ENCODE results near the gene GPATCH1. TPM values are rescaled to one million over a fixed set of nuclear protein-coding genes. Genes with fewer than 3 reads are reported as not detected.

The GPATCH1 gene
- total and polyA plus RNA-seq, 2 of the 4 experiments (the other 2 are of a cell fraction) = 5.1 to 7.5 TPM

DNA sequence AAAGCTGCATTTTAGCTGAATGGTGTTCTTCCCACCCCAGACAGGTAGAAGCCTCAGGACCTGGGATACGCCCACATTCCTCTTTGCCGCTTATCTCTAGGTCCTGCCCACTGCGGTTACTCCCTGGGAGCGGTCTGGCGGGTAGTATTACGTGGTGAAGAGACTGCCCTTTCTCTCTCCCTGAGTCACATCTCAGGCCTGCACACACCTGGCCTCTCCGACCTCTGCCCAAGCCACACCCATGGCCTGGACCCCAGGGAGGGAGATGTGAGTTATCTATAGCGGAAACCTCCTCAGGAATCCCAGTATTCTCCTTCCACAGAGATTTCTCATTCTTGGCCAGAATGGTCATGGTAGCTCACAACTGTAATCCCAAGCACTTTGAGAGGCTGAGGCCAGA is 33.6 kb upstream of the GPATCH1 start:
- CTCF ChIA-PET = no interaction called here

More for the DNA sequence above, 33.6 kb upstream of the GPATCH1 start:
- no peaks in the 10 kb centered on the region for H4K20me1 ChIP-seq (ENCODE audit: insufficient read depth, low read length)
- no peak overlapping the region for H3K14ac ChIP-seq (replicated peaks; ENCODE audit: low read depth, low read length)
- no peak overlapping the region for H3K9ac ChIP-seq (ENCODE audit: low read depth, low read length)
- H3K79me1 ChIP-seq (ENCODE audit: low read depth in 1 of 2, low read length in 2 of 2) = peaks cover 0 to 3% of the 10 kb centered on the region in 2 experiments; a peak in 1 of 4 replicates
- H4K91ac ChIP-seq (ENCODE audit: insufficient read depth, low read depth, low read length) = no peak overlapping the region
- TF ChIP-seq, protein P1, sequence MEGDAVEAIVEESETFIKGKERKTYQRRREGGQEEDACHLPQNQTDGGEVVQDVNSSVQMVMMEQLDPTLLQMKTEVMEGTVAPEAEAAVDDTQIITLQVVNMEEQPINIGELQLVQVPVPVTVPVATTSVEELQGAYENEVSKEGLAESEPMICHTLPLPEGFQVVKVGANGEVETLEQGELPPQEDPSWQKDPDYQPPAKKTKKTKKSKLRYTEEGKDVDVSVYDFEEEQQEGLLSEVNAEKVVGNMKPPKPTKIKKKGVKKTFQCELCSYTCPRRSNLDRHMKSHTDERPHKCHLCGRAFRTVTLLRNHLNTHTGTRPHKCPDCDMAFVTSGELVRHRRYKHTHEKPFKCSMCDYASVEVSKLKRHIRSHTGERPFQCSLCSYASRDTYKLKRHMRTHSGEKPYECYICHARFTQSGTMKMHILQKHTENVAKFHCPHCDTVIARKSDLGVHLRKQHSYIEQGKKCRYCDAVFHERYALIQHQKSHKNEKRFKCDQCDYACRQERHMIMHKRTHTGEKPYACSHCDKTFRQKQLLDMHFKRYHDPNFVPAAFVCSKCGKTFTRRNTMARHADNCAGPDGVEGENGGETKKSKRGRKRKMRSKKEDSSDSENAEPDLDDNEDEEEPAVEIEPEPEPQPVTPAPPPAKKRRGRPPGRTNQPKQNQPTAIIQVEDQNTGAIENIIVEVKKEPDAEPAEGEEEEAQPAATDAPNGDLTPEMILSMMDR (conservative IDR thresholded peaks at IDR 0.05; ENCODE audit: low read depth, low read length) = no peak
- no peak for TF ChIP-seq NFE2L2 (IDR thresholded peaks at IDR 0.05; ENCODE audit: low read depth, low read length)
- no peak for TF ChIP-seq FOS (IDR thresholded peaks at IDR 0.05; ENCODE audit: low read depth, low read length)
- H2BK15ac ChIP-seq (ENCODE audit: low read depth, low read length) = no peak overlapping the region
- H3K4ac ChIP-seq (ENCODE audit: low read depth, low read length) = no peak overlapping the region
- WGBS, 2 experiments (ENCODE audit: extremely low coverage in 2 of 2, insufficient read length in 1 of 2) = no CpG with 5 or more reads among the region's 8 CpGs
- BruUV-seq (replicated peaks) = no TSS peak
- DNase-seq (no peak), ATAC-seq (ENCODE audit: low read depth) (no peak)
- no peaks in the 10 kb centered on the region for H3K9me3 ChIP-seq (ENCODE audit: control insufficient read depth, insufficient read depth, low read length)
- H2BK120ac ChIP-seq (ENCODE audit: low read depth, low read length) = no peak overlapping the region
- H3K4me1 ChIP-seq (ENCODE audit: control insufficient read depth, insufficient read depth, low read length) = peaks cover 2% of the 10 kb centered on the region; the same call in 1 of the 2 replicates
- H4K8ac ChIP-seq (ENCODE audit: low read depth in 2 of 2, low read length in 2 of 2) = no peak overlapping the region
- H3K9me1 ChIP-seq (ENCODE audit: insufficient read depth, low read length) = no peaks in the 10 kb centered on the region
- H3K4me2 ChIP-seq (ENCODE audit: low read depth, low read length) = no peak overlapping the region
- H2AK5ac ChIP-seq (ENCODE audit: low read depth, low read length) = no peak overlapping the region
- intact Hi-C loops (cut with micrococcal nuclease) (no loop called here), dilution Hi-C loops (cut with HindIII; ENCODE audit: low sequenced_read_pairs, unreplicated experiment) (no loop called here), in situ Hi-C loops (cut with MboI; ENCODE audit: low sequenced_read_pairs) (no loop called here)
- H2BK20ac ChIP-seq (ENCODE audit: low read depth, low read length) = no peak overlapping the region
- no peak overlapping the region for H2AK9ac ChIP-seq (replicated peaks; ENCODE audit: low read depth, low read length, poor library complexity)
- no peak overlapping the region for H3K56ac ChIP-seq (ENCODE audit: extremely low read depth, insufficient read depth, low read length)
- no peak overlapping the region for H3K27ac ChIP-seq (ENCODE audit: insufficient read depth, low read length)
- no peak overlapping the region for H2AFZ ChIP-seq (replicated peaks; ENCODE audit: low read length, poor library complexity)
- H3K4me3 ChIP-seq (ENCODE audit: insufficient read depth, low read depth, low read length) = no peak overlapping the region
- no peak overlapping the region for H3K23ac ChIP-seq (ENCODE audit: low read depth, low read length)
- H3K18ac ChIP-seq (ENCODE audit: low read depth, low read length) = no peak overlapping the region
- H2BK5ac ChIP-seq (ENCODE audit: low read depth, low read length, poor library complexity, severe bottlenecking) = no peak overlapping the region
- POLR2A ChIA-PET (ENCODE audit: unreplicated experiment) = no interaction called here
- no peaks in the 10 kb centered on the region for H3K36me3 ChIP-seq (ENCODE audit: control insufficient read depth, insufficient read depth, low read length)
- H3K27me3 ChIP-seq (ENCODE audit: control insufficient read depth, insufficient read depth, low read length) = no peaks in the 10 kb centered on the region
- no peak overlapping the region for H4K5ac ChIP-seq (ENCODE audit: low read depth, low read length)

All from IMR-90 (cell line).